H1 (cell line): Measurements from ENCODE around the gene GPX4. TPM values are rescaled to one million over a fixed set of nuclear protein-coding genes. Genes with fewer than 3 reads are reported as not detected.

Experiments
- BRCA1 ChIP-seq: IDR thresholded peaks from 2 replicates; pipeline ENCODE4 v1.6.1; 2012; ENCODE audit warnings: low read depth, low read length, improper control_type of control experiment
- CREB1 ChIP-seq: IDR thresholded peaks from 2 replicates; pipeline ENCODE4 v1.6.1; 2012; ENCODE audit warnings: inconsistent platforms
- EGR1 ChIP-seq: IDR thresholded peaks from 2 replicates; pipeline ENCODE4 v1.6.1; 2011; ENCODE audit warnings: low read depth, low read length, borderline replicate concordance
- SIN3A ChIP-seq, 2 experiments: IDR thresholded peaks in 1 of 2; conservative IDR thresholded peaks in 1 of 2; 2 replicates each; pipeline ENCODE4 v1.6.1; 2011 to 2012; ENCODE audit warnings: low read length in 2 of 2, improper control_type of control experiment in 1 of 2, low read depth in 1 of 2, mild to moderate bottlenecking in 1 of 2
- SP1 ChIP-seq: IDR thresholded peaks from 2 replicates; pipeline ENCODE4 v1.6.1; 2011; ENCODE audit warnings: low read depth, low read length
- SP4 ChIP-seq: IDR thresholded peaks from 2 replicates; pipeline ENCODE4 v1.6.1; 2012; ENCODE audit warnings: low read length, inconsistent platforms
- polyA plus RNA-seq, 7 experiments: library from polyadenylated mRNA; depleted of rRNA in 3 of 7; stranded (reverse) in 5 of 7; unstranded in 2 of 7; fragments of >200 nt in 5 of 7; fragments of 200-250 nt in 2 of 7; gene quantifications; 1 replicate in 5 of 7; 2 replicates in 1 of 7; 4 replicates in 1 of 7; pipeline versions ENCODE4 v1.2.1 to v1.2.3, GENCODE V29; 2011 to 2013; ENCODE audit warnings: missing spikeins in 2 of 7, mixed read lengths in 2 of 7
- total RNA-seq: library from RNA; stranded (reverse); fragmentation: NEBNext Ultra II Directional; extraction: Animal tissue kit (Norgen Biotek cat#: 25700); gene quantifications from 2 replicates; pipeline ENCODE4 v1.2.1, GENCODE V29; 2021

GPX4 gene
- total and polyA plus RNA-seq, 2 of the 8 experiments (the other 6 are each of a cell fraction or from before 2014, with no cell fraction given) = 342 to 693 TPM

DNA sequence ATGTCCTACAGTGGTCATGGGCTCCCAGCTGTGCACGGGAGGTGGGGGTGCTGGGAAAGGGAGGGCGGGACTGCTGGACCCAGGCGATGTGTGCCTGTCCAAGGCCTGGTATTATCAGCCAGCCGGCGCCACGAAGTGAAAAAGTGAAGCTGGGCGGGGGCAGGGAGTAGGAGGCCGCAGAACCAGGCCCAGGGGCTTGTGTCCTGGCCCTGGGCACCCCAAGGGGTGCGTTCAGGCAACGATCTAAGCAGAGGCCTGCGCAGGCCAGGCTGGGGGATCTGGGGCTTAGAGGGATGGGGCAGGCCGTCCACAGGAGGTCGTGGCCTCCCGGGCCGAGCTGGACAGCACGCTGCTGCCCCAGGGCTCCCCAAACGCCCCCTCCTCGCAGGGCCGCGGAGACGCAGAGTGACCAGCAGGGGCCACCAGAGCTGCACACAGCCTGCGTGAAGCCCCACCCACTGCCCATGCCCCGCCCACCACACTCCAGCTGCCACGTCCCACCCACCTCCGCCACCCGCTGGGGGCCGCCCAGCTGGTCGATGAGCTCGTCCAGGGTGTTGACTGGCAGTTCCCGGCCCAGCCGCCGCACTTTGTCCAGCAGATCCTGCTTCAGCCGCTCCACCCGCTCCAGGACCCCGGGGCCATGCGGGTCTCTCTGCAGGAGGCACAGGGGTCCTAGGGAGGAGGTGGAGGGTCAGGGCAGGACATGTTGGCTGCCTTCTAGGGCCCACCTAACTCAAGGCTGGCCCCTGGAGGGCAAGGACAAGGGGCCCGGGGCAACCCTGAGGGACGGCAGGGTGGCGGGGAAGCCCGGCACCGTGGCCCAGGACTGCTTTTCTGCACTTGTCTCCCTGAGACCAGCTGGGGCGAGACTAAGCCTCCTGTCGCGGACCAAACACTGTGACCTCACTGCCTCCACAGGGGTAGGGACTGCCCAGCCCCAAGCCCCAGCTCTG, 9.5 kb downstream of the GPX4 start (continued):
- TF ChIP-seq SP1 = peak; percentile 71; the same call in 1 of the 2 replicates
- TF ChIP-seq SP4 = peak; percentile 89; the same call in 1 of the 2 replicates
- peak; percentile 25; the same call in 1 of the 2 replicates for TF ChIP-seq CREB1
- TF ChIP-seq SIN3A (conservative IDR thresholded peaks at IDR 0.05 in 1 of 2, IDR thresholded peaks at IDR 0.05 in 1 of 2; ENCODE audit: low read depth in 1 of 2, low read length in 2 of 2) = peak in 1 of 2 experiments; percentile 64; a peak in 1 of 4 replicates
- TF ChIP-seq BRCA1 = no peak
- peak; percentile 76; the same call in 1 of the 2 replicates for TF ChIP-seq EGR1
